HepG2 (cell line): ENCODE data around the gene PITHD1. TPM values are rescaled to one million over a fixed set of nuclear protein-coding genes. Genes with fewer than 3 reads are reported as not detected.

Experiments used
- CBX1 ChIP-seq: IDR thresholded peaks from one replicate; pipeline ENCODE4 v1.6.1; 2016; ENCODE audit warnings: antibody characterized with exemption, low read depth
- DNMT1 ChIP-seq: sonication (generic); formaldehyde crosslinking; IDR thresholded peaks from 2 replicates; pipeline ENCODE4 v1.5.1; 2020; ENCODE audit warnings: mild to moderate bottlenecking, missing genetic modification reagents
- EED ChIP-seq: sonication (generic); formaldehyde crosslinking; IDR thresholded peaks from 2 replicates; pipeline ENCODE4 v1.5.0; 2020; ENCODE audit warnings: mild to moderate bottlenecking, missing genetic modification reagents
- GTF2F1 ChIP-seq: fragments of 150-350 bp; IDR thresholded peaks from 2 replicates; pipeline ENCODE4 v1.6.1; 2014; ENCODE audit warnings: low read length
- HDAC2 ChIP-seq: sonication (generic); formaldehyde crosslinking; IDR thresholded peaks from 2 replicates; pipeline ENCODE4 v1.4.0; 2020; ENCODE audit warnings: missing genetic modification reagents
- IRF1 ChIP-seq: sonication (generic); formaldehyde crosslinking; IDR thresholded peaks from 2 replicates; pipeline ENCODE4 v1.4.0; 2020; ENCODE audit warnings: low read depth, mild to moderate bottlenecking, missing genetic modification reagents
- PHB2 ChIP-seq: fragments of 450-650 bp; IDR thresholded peaks from 2 replicates; pipeline ENCODE4 v1.6.1; 2018; ENCODE audit not compliant: partially characterized antibody
- PHF8 ChIP-seq: sonication (generic); formaldehyde crosslinking; IDR thresholded peaks from 2 replicates; pipeline ENCODE4 v1.5.0; 2020; ENCODE audit warnings: missing genetic modification reagents
- PRPF4 ChIP-seq: fragments of 200-400 bp; formaldehyde crosslinking; IDR thresholded peaks from 2 replicates; pipeline ENCODE4 v1.6.1; 2016; ENCODE audit warnings: low read length, low read depth; ENCODE audit not compliant: poor library complexity, severe bottlenecking
- SP4 ChIP-seq: sonication (generic); formaldehyde crosslinking; IDR thresholded peaks from 2 replicates; pipeline ENCODE4 v1.8.1; 2023; ENCODE audit warnings: mild to moderate bottlenecking, missing genetic modification reagents
- SRSF4 ChIP-seq: fragments of 200-400 bp; formaldehyde crosslinking; IDR thresholded peaks from one replicate; pipeline ENCODE4 v1.6.1; 2018; ENCODE audit warnings: mild to moderate bottlenecking, low read depth, low read length, moderate library complexity; ENCODE audit not compliant: poor library complexity, severe bottlenecking
- TBP ChIP-seq: sonication (generic); formaldehyde crosslinking; IDR thresholded peaks from 2 replicates; pipeline ENCODE4 v1.5.0; 2020; ENCODE audit warnings: missing genetic modification reagents
- ZEB1 ChIP-seq: IDR thresholded peaks from 2 replicates; pipeline ENCODE4 v1.6.1; 2012; ENCODE audit warnings: mild to moderate bottlenecking, low read depth, inconsistent platforms; ENCODE audit not compliant: insufficient replicate concordance
- ZFAT ChIP-seq: sonication (generic); formaldehyde crosslinking; conservative IDR thresholded peaks from 2 replicates; pipeline ENCODE4 v1.8.1; 2023; ENCODE audit warnings: missing genetic modification reagents, inconsistent platforms
- ZFY ChIP-seq: sonication (generic); formaldehyde crosslinking; IDR thresholded peaks from 2 replicates; pipeline ENCODE4 v1.4.0; 2020; ENCODE audit warnings: missing genetic modification reagents
- ZMYM2 ChIP-seq: sonication (generic); formaldehyde crosslinking; IDR thresholded peaks from 2 replicates; pipeline ENCODE4 v1.8.0; 2022; ENCODE audit warnings: mild to moderate bottlenecking, missing genetic modification reagents
- ZNF180 ChIP-seq: sonication (generic); formaldehyde crosslinking; IDR thresholded peaks from 2 replicates; pipeline ENCODE4 v1.4.0; 2020; ENCODE audit warnings: low read depth, missing genetic modification reagents, borderline replicate concordance
- ZNF256 ChIP-seq: sonication (generic); formaldehyde crosslinking; conservative IDR thresholded peaks from 2 replicates; pipeline ENCODE4 v1.4.0; 2020; ENCODE audit warnings: missing genetic modification reagents
- ZNF430 ChIP-seq: sonication (generic); formaldehyde crosslinking; IDR thresholded peaks from 2 replicates; pipeline ENCODE4 v1.9.0; 2021; ENCODE audit warnings: mild to moderate bottlenecking, missing genetic modification reagents
- ZNF44 ChIP-seq: sonication (generic); formaldehyde crosslinking; IDR thresholded peaks from 2 replicates; pipeline ENCODE4 v1.5.1; 2020; ENCODE audit warnings: mild to moderate bottlenecking, missing genetic modification reagents
- ZNF550 ChIP-seq: sonication (generic); formaldehyde crosslinking; IDR thresholded peaks from 2 replicates; pipeline ENCODE4 v1.4.0; 2020; ENCODE audit warnings: mild to moderate bottlenecking, missing genetic modification reagents, borderline replicate concordance
- ZXDC ChIP-seq: sonication (generic); formaldehyde crosslinking; IDR thresholded peaks from 2 replicates; pipeline ENCODE4 v1.5.0; 2020; ENCODE audit warnings: mild to moderate bottlenecking, missing genetic modification reagents
- polyA plus RNA-seq, 8 experiments: library from polyadenylated mRNA; depleted of rRNA in 3 of 8; stranded (reverse) in 7 of 8; unstranded in 1 of 8; fragments of >200 nt; fragmentation: Illumina TruSeq in 4 of 8; extraction: Trizol in 4 of 8; gene quantifications; 2 replicates each; pipeline versions ENCODE4 v1.2.1 to v1.2.3, GENCODE V29; 2011 to 2016; ENCODE audit warnings: low read depth in 4 of 8, missing spikeins in 1 of 8, mixed read lengths in 1 of 8; ENCODE audit not compliant: insufficient read depth in 1 of 8
- total RNA-seq, 5 experiments: library from RNA; depleted of rRNA; stranded (reverse); fragments of >200 nt; fragmentation: Illumina TruSeq; extraction: Trizol; gene quantifications; 2 replicates each; pipeline ENCODE4 v1.2.3, GENCODE V29; 2016; ENCODE audit warnings: low read depth in 1 of 5
- TF ChIP-seq, protein P1 (sequence below): sonication (generic); formaldehyde crosslinking; IDR thresholded peaks from 2 replicates; pipeline ENCODE4 v1.4.0; 2020; ENCODE audit warnings: missing genetic modification reagents
- TF ChIP-seq, protein P2 (sequence below): sonication (generic); formaldehyde crosslinking; IDR thresholded peaks from 2 replicates; pipeline ENCODE4 v1.4.0; 2020; ENCODE audit warnings: mild to moderate bottlenecking, missing genetic modification reagents

PITHD1 gene
- total and polyA plus RNA-seq, 2 of the 13 experiments (the other 11 are each of a cell fraction or from before 2014, with no cell fraction given): 28.0 to 37.3 TPM

- TF ChIP-seq PHF8 (CRISPR knock-in tag) (no peak; the same call in 1 of the 2 replicates), SP4 (CRISPR knock-in tag) (no peak), PHB2 (no peak), ZNF256 (no peak), ZEB1 (no peak), HDAC2 (no peak), EED (CRISPR knock-in tag) (no peak), GTF2F1 (no peak), SRSF4 (no peak), ZXDC (CRISPR knock-in tag) (0 out of 2 replicates have a peak, but pooled peaks have one; percentile 46), DNMT1 (no peak), ZNF550 (CRISPR knock-in tag) (no peak), ZNF44 (CRISPR knock-in tag) (no peak), ZFY (peak; percentile 18; the same call in 1 of the 2 replicates), ZFAT (no peak), ZNF430 (CRISPR knock-in tag) (no peak), PRPF4 (no peak), CBX1 (no peak), ZMYM2 (CRISPR knock-in tag) (no peak), TBP (CRISPR knock-in tag) (no peak), IRF1 (CRISPR knock-in tag) (no peak), ZNF180 (CRISPR knock-in tag) (no peak)
- TF ChIP-seq, protein P1, sequence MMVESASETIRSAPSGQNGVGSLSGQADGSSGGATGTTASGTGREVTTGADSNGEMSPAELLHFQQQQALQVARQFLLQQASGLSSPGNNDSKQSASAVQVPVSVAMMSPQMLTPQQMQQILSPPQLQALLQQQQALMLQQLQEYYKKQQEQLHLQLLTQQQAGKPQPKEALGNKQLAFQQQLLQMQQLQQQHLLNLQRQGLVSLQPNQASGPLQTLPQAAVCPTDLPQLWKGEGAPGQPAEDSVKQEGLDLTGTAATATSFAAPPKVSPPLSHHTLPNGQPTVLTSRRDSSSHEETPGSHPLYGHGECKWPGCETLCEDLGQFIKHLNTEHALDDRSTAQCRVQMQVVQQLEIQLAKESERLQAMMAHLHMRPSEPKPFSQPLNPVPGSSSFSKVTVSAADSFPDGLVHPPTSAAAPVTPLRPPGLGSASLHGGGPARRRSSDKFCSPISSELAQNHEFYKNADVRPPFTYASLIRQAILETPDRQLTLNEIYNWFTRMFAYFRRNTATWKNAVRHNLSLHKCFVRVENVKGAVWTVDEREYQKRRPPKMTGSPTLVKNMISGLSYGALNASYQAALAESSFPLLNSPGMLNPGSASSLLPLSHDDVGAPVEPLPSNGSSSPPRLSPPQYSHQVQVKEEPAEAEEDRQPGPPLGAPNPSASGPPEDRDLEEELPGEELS (CRISPR knock-in tag): no peak
- TF ChIP-seq, protein P2, sequence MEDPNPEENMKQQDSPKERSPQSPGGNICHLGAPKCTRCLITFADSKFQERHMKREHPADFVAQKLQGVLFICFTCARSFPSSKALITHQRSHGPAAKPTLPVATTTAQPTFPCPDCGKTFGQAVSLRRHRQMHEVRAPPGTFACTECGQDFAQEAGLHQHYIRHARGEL (CRISPR knock-in tag): no peak
Observed at GRCh38 chr1:23799570-23800399, 21.6 kb downstream of the PITHD1 start (continued).
